ENCODE measurements around the gene TACSTD2.
A peak's percentile ranks its signal among the peaks of the same experiment; 100 is the strongest.
"Not testable (repeated sequence)": the region's sequence is repeated elsewhere in the genome, so short reads cannot be mapped to it uniquely, and the experiment has no call there.

TACSTD2 gene

GRCh38 chr1:58538821-58539220, 38.2 kb downstream of the TACSTD2 start:
- H3K4me3 ChIP-seq (ENCODE audit: severe bottlenecking), result no peak overlapping the region
- no peaks in the 10 kb centered on the region for H3K9me3 ChIP-seq (ENCODE audit: severe bottlenecking)
- H3K4me1 ChIP-seq (ENCODE audit: insufficient read depth, poor library complexity, severe bottlenecking), result no peaks in the 10 kb centered on the region
- H3K36me3 ChIP-seq (ENCODE audit: low read depth), result 0 out of 2 replicates have a peak, but pooled peaks cover 1% of the 10 kb centered on the region
- H3K27ac ChIP-seq (ENCODE audit: poor library complexity, severe bottlenecking), result no peak overlapping the region
- no peaks in the 10 kb centered on the region for H3K27me3 ChIP-seq (ENCODE audit: insufficient read depth, poor library complexity, severe bottlenecking)
- no peak for TF ChIP-seq CTCF (IDR thresholded peaks at IDR 0.05; ENCODE audit: poor library complexity, severe bottlenecking)
- ATAC-seq (ENCODE audit: low read depth) (no peak), DNase-seq (ENCODE audit: low spot score) (no peak)

DNA sequence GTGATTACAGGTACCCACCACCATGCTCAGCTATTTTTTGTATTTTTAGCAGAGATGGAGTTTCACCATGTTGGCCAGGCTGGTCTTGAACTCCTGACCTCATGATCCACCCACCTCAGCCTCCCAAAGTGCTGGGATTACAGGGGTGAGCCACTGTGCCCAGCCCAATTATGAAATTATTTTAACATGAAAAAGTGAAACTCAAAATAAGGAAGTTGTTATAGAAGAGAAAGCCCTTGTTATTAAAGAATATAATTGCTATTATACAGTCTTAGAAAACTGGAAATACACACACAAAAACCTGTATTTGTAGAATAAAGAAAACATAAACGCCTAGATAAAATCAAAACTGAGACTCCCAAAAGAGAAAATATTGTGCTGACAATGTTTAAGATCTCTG, 45.2 kb downstream of the TACSTD2 start:
- H3K4me1 ChIP-seq (ENCODE audit: insufficient read depth, poor library complexity, severe bottlenecking); H3K4me3 ChIP-seq (ENCODE audit: severe bottlenecking); H3K27ac ChIP-seq (ENCODE audit: poor library complexity, severe bottlenecking); ATAC-seq (ENCODE audit: low read depth); H3K36me3 ChIP-seq (ENCODE audit: low read depth); DNase-seq (ENCODE audit: low spot score); H3K27me3 ChIP-seq (ENCODE audit: insufficient read depth, poor library complexity, severe bottlenecking); H3K9me3 ChIP-seq (ENCODE audit: severe bottlenecking): not testable (repeated sequence)

GRCh38 chr1:58529284-58529683, 47.8 kb downstream of the TACSTD2 start:
- Histone ChIP-seq H3K27me3 (ENCODE audit: insufficient read depth, poor library complexity, severe bottlenecking) (no peaks in the 10 kb centered on the region), H3K4me1 (ENCODE audit: insufficient read depth, poor library complexity, severe bottlenecking) (no peaks in the 10 kb centered on the region)
- DNase-seq (ENCODE audit: low spot score), result no peak

GRCh38 chr1:58528518-58528917, 48.5 kb downstream of the TACSTD2 start:
- no peak for TF ChIP-seq CTCF (IDR thresholded peaks at IDR 0.05; ENCODE audit: poor library complexity, severe bottlenecking)
- Histone ChIP-seq H3K4me1 (ENCODE audit: insufficient read depth, poor library complexity, severe bottlenecking) (no peaks in the 10 kb centered on the region), H3K9me3 (ENCODE audit: severe bottlenecking) (no peaks in the 10 kb centered on the region), H3K27me3 (ENCODE audit: insufficient read depth, poor library complexity, severe bottlenecking) (no peaks in the 10 kb centered on the region), H3K4me3 (ENCODE audit: severe bottlenecking) (no peak overlapping the region), H3K27ac (ENCODE audit: poor library complexity, severe bottlenecking) (no peak overlapping the region), H3K36me3 (ENCODE audit: low read depth) (peaks cover 9% of the 10 kb centered on the region)
- peak; percentile 95 for ATAC-seq (ENCODE audit: low read depth)
- DNase-seq (ENCODE audit: low spot score), result no peak

More at GRCh38 chr1:58529284-58529683, 47.8 kb downstream of the TACSTD2 start:
- Histone ChIP-seq H3K36me3 (ENCODE audit: low read depth) (peaks cover 12% of the 10 kb centered on the region), H3K27ac (ENCODE audit: poor library complexity, severe bottlenecking) (no peak overlapping the region), H3K4me3 (ENCODE audit: severe bottlenecking) (no peak overlapping the region), H3K9me3 (ENCODE audit: severe bottlenecking) (no peaks in the 10 kb centered on the region)
- ATAC-seq (ENCODE audit: low read depth), result no peak
- TF ChIP-seq CTCF (IDR thresholded peaks at IDR 0.05; ENCODE audit: poor library complexity, severe bottlenecking), result no peak
